ENCODE data around the gene PPM1A.
"Not testable (repeated sequence)": the region's sequence is repeated elsewhere in the genome, so short reads cannot be mapped to it uniquely, and the experiment has no call there.

Gene PPM1A

GRCh38 chr14:60315196-60315990 is 66.4 kb downstream of the PPM1A start:
- TF ChIP-seq CTCF (IDR thresholded peaks at IDR 0.05) = no peak
- Histone ChIP-seq H3K27ac (no peak overlapping the region), H3K4me3 (no peak overlapping the region)
- no peak for DNase-seq (ENCODE audit: low spot score)

GRCh38 chr14:60317609-60318008 is 68.6 kb downstream of the PPM1A start:
- Histone ChIP-seq H3K4me3 (no peak overlapping the region), H3K27ac (no peak overlapping the region)
- no peak for DNase-seq (ENCODE audit: low spot score)
- no peak for TF ChIP-seq CTCF (IDR thresholded peaks at IDR 0.05)

- DNase-seq (ENCODE audit: low spot score); H3K27ac ChIP-seq; H3K4me3 ChIP-seq: not testable (repeated sequence)
These were observed 71.8 kb downstream of the PPM1A start for GRCh38 chr14:60320860-60321259.

- TF ChIP-seq CTCF (IDR thresholded peaks at IDR 0.05) = no peak
- no peak for DNase-seq (ENCODE audit: low spot score)
- no peak overlapping the region for H3K4me3 ChIP-seq
- H3K27ac ChIP-seq = no peak overlapping the region
These were observed 74.3 kb downstream of the PPM1A start for GRCh38 chr14:60323199-60323896.

GRCh38 chr14:60324837-60325236 is 75.8 kb downstream of the PPM1A start:
- Histone ChIP-seq H3K4me3 (no peak overlapping the region), H3K27ac (no peak overlapping the region)
- no peak for DNase-seq (ENCODE audit: low spot score)
- no peak for TF ChIP-seq CTCF (IDR thresholded peaks at IDR 0.05)

GRCh38 chr14:60326274-60326673 is 77.3 kb downstream of the PPM1A start:
- DNase-seq (ENCODE audit: low spot score) = no peak
- Histone ChIP-seq H3K27ac (no peak overlapping the region), H3K4me3 (no peak overlapping the region)
- no peak for TF ChIP-seq CTCF (IDR thresholded peaks at IDR 0.05)

- H3K4me3 ChIP-seq = peak overlapping the region; percentile 63
- DNase-seq (ENCODE audit: low spot score) = no peak
- no peak overlapping the region for H3K27ac ChIP-seq
- no peak for TF ChIP-seq CTCF (IDR thresholded peaks at IDR 0.05)
These were observed 78.7 kb downstream of the PPM1A start for GRCh38 chr14:60327447-60328331.
